NCI-H128 (cell line): ENCODE measurements around the gene ARHGEF10L.

Experiments used
- DNase-seq: peaks from one replicate; lab custom pipeline; 2025; ENCODE audit not compliant: unreplicated experiment; lab: John Stamatoyannopoulos, UW

Gene ARHGEF10L

DNA sequence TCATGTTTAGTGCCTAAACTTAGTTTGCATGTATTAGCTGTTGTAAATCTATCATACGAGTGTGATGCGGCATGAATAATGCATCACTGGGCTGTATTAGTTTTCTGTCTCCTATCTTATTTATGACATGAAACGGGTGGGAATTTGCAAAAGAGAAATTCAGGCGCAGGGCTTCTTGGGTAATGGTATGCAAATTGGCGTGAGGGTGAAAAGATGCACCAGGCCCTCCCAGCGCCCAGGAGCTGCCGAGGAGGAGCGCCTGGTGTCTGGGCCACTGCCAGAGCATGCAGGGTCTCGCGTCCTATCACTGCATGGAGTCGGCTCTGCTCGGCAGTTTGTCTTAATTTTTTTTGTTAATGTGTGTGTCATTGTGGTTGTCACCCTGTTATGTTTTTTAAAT, 132.7 kb downstream of the ARHGEF10L start:
- no peak for DNase-seq

DNA sequence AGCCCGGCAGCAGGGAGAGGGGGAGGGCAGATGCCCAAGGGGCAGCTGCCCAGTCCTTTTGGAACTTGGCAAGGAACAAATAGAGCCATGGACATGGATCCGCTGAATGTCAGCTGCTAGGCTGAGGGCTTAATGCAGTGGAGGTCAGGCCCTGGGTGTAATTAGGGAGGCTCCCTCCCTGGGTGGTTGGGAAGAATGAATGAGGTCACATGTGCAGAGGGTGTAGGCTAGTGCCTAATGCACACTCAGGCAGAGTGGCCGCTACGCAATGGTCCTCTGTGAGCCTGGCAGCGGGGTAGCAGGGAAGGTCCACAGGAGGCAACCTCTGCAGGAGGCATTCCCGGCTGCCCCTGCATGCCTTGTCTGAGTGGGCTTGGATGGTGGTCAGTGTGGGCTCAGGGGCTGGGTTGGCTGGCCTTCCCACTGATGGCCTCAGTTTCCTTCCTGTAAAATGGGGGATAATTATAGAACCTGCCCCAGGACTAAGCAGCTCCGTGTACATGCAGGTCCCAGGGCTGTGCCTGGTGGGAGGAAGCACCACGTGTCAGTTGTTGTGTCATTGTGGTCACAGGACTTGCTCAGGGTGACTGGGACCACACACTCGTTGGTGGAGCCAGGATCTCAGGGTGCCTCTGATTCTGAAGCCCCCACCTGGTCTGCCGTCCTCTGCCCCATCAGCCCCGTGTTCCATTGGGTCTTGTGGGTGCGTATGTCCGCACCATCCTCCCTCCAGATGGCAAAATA, 134.0 kb downstream of the ARHGEF10L start:
- no peak for DNase-seq

DNA sequence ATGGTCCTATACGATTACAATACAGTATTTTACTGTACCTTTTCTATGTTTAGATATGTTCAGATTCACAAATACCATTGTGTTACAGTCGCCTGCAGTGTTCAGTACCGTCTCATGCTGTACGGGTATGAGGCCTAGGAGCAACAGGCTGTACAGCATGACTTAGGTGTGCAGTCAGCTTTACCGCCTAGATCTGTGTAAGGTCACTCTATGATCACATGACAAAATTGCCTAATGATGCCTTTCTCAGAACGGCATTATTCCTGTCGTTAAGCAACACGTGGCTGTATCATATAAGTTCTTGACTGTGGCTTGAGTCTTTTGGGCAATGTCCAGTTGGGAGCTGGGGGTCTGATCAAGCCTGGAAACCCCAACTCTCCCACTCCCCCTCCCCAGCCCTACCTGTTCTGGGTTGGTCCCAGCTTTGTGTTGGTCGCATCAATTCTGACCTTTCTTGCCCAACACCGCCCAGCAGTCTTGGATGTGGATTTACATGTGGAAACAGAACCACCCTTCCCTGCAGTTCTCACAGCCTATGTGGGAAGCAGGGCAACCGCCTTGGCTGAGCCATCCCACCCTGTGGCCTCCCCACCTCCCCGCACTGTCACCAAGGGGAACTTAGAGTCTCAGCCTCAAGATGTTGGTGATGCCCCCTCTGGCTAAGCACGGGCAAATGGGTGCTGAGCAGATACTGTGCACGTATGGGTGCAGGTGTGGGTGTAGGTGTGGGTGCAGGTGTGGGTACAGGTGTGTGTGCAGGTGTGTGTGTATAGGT, 135.4 kb downstream of the ARHGEF10L start:
- no peak for DNase-seq

DNA sequence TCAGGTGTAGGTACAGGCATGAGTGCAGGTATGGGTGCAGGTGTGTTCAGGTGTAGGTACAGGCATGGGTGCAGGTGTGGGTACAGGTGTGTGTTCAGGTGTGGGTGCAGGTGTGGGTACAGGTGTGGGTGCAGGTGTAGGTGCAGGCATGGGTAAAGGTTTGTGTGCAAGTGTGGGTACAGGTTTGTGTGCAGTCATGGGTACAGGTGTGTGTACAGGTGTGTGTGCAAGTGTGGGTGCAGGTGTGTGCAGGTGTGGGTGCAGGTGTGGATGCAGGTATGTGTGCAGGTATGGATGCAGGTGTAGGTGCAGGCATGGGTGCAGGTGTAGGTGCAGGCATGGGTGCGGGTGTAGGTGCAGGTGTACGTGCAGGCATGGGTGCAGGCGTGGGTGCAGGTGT, 136.2 kb downstream of the ARHGEF10L start:
- no peak for DNase-seq

DNA sequence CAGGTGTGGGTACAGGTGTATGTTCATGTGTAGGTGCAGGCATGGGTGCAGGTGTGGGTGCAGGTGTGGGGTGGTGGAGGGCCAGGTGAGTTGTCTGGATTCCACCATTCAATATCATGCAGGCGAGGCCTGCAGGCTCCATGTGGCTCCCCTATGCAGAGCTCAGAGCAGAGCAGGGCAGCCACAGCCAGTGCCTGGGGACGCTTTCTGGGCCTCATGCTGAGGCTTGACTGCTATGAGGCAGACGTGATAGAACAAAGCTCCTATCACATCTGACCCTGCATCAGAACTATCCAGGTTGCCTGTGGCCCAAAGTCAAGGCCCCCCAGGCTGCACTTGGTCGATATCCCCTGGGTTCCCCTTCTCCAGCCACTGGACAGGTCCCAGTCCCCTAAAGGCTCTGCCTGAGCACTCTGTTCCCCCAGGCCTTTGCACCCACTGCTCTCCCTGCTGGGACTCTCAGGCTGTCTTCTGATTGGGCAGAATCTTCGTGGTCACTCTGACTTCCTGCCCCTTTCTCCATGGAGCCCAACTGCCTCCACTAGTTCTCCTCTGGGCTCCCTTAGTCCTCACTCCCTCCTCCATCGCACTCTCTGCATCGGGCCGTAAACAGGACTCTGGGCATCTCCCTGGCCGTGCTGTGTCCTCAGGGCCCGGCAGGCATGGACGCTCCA, 137.0 kb downstream of the ARHGEF10L start:
- no peak for DNase-seq

DNA sequence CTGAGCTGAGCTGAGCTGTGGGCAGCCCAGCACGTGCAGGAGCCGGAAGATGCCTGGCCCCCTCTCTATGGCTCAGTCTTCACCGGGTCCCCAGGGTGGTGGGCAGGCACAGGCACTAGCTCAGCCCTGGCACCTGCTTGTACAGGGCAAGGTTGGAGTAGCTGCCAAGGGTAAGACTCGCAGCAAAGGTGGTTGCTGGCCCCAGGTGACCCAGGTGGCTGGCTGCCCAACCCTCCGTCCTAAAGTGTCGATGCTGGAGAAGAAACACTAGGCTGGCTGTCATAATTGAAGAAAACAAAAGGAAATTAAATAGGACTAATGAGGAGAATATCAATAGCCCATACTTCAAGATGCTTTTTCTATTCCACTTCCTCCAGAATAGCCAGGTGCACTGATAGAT, 138.5 kb downstream of the ARHGEF10L start:
- DNase-seq: no peak

DNA sequence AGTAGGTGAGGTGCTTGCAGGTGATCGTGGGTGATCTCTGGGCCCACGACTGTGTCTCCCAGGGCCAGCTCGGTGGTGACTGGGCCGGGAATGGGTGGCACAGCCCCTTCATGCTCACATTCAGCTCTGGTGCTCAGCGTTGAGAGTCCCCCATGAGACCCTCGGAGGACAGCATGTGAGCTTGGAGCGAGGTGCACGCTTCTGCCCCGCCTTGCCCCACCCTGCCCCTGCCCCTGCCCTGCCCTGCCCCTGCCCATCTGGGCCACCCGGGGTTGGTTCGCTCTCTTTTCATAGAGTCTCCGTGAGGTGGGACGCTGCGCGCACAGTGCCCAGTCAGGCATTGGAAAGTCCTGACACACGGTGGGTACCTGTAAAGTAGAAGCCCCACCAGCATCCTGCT, 140.4 kb downstream of the ARHGEF10L start:
- DNase-seq: no peak

DNA sequence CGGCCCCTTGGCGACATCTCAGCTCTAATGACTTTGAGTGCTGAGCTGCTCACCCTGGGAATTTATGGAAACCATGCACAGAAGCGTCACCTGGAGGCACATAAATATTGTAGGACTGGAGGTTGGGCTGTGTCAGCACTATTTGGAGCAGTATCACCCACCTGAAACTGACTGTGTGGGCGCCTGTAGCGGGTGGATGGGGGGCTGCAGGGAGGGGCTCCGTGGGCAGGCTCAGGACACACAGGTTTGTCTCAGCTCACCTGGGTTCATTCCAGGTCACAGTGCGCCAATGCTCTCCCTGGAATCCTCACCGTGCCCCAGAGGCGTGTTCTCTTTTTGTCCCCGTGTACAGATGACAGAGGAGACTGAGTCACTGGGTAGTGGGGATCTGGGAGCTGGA, 140.8 kb downstream of the ARHGEF10L start:
- no peak for DNase-seq

DNA sequence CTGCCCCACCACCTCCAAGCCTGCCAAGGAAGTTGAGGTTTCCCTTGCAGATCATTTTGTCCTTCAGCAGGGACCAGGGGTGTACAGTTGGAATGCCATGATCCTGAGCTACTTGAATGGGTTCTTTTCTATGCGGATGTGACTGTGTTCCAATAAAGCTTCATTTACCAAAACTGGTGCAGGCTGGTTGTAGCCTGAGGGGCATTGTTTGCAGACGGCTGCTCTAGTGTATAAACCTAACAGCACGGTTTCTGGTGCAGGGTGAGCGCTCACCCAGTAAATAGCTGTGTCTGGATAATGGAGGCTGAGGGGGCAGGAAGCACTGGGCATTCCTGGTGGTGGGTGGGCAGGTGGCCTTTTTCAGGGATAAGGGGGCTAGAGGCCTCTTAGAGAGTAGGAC, 142.9 kb downstream of the ARHGEF10L start:
- DNase-seq: no peak

DNA sequence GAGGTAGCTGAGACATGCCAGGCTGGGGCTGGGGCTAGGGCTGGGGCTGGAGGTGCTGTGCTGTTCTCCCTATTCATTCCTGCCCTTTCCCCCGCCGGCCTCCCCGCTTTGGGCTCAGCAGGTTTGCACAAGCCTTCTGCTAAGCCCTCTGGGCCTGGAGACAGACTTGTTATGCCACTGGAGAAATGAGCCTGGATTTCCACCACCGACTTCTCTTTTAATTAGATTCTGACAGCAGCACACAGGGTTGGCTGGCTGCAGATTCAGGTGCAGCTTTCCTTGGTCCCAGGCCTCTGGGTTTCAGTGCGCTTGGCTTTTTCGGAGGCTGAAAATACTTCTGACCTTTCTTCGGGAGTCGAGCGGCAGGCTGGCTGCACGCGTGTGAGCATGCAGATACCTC, 144.1 kb downstream of the ARHGEF10L start:
- DNase-seq: no peak

DNA sequence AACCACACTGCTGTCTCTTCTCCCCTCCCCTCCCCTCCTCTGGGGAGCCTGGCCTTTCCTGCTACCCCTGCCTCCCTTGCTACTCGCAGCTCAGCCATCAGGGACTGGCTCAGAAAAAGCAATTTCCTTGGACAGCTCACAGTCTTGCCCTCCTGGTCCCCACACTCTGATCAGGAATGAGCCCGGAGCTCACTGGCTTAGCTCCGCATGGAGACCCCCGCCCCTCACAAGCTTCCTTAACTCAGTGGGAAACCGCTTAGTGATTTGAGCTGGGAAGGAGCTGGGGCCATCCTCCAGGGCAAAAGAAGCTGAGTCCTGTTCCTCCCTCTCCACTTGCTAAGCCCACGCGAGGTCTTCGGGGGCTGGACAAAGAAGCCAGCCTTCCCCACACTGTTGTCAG, 145.3 kb downstream of the ARHGEF10L start:
- no peak for DNase-seq

DNA sequence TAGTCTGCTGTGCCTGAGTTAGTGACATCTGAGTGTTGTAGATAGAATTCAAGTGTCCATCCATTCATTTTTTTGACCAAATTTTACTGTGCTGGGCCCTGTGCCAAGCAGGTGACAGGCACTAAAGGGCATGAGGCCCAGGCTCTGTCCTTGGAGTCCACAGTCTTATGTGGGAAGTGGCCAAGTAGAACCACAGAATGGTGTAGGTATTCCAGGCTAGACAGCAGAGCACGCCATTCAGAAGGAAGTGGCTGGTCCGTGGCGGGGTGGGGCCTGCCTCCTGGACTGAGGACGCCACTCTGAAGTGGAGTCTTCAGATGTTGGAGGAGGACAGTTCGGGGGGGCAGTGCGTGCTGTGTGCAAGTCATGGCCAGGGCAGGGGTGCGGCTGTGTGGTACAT, 146.8 kb downstream of the ARHGEF10L start:
- DNase-seq: no peak

DNA sequence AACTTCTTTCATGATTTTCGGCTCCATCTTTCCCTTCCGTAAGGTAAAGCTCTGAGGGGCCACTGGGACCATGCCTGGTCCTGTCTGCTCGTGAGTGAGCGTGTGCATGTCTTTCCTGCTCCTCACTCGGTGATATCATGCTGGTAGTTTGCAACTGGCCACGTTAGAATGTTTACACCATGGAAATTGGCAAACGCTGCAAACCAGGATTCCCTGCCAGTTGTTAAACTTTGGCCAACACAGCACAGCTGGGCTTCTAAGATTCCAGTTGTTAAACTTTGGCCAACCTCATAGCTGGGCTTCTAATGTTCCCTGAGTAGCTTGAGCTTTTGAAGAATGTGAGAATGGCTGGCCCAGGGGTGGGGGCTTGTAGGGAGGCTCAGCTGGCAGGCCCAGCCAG, 147.6 kb downstream of the ARHGEF10L start:
- DNase-seq: no peak

DNA sequence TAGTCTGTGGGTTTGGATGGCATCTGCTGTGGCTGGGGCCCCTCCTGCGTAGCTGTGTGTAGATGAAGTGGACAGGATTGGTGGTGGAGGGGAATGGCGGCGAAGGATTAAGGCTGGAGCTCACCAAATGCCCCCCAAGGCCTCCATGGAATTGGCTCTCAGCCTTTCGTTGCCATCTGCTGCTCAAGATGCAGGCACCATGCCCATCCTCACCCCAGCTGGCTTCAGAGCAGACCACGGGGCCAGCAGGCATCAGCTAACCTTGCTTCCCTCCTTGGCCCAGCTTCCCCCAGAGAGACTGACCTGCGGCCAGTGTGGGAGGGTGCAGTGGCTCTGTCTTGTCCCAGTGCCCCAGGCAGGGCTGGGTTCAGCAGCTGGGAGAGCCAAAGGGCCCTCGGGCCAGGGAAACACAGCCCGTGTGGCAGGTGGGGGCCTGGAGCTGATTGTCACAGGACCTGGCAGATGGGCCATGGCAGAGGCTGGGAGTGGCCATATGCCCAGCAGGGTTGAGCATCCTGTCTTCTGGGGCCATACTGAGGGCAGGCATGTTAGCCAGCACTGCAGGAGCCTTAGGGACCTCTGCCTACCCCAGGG, 148.8 kb downstream of the ARHGEF10L start:
- no peak for DNase-seq

DNA sequence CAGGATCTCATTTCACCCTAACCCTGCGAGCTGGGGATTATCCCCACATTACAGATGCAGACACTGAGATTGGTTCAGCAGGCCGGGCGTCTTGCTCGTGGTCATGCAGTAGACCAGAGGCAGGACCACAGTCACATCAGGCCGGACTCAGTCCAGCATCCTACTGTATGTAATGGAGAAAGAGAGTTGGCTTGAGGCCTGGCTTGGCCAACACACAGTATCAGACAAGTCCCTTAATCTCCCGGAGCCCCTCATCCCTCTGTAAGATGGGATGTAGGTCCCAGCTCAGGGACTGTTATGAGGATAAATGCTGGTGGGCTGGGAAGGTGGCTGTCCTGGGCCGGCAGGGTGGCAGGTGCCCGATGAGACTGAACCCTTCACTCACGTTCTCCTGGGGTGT, 149.5 kb downstream of the ARHGEF10L start:
- no peak for DNase-seq

DNA sequence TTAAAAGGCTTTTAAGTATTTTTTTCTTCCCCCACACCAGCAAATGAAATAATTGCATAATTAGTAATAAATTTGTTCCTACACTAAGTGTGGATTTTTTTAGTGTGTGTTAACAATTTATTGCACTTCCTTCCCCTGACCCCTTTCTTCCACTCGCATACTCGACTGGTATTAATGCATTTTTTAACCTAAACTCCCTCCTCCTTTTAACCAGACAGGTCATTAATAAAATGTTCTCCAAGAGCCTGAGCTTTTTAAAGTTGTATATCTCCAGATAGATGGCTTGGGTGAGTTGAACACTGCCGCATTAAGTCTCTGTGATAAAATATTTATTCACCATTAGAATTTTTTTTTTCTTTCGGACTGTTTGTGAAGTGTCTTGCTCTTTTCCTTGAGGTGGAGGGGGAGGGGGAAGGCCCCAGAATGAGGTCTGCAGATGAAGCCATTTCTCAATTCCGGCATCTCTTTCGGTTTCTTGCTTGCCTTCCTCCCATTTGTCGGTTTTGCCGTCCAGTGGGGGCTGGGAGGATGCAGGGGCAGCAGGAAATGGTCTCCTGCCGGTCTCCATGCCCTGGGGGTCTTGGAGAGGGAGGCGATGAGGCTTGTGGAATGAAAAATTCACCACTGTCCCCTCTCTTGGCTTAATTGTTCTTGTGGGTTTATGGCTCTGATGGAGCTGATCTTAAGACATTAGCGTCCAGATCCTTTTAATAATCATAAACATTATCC, 151.6 kb downstream of the ARHGEF10L start:
- no peak for DNase-seq

DNA sequence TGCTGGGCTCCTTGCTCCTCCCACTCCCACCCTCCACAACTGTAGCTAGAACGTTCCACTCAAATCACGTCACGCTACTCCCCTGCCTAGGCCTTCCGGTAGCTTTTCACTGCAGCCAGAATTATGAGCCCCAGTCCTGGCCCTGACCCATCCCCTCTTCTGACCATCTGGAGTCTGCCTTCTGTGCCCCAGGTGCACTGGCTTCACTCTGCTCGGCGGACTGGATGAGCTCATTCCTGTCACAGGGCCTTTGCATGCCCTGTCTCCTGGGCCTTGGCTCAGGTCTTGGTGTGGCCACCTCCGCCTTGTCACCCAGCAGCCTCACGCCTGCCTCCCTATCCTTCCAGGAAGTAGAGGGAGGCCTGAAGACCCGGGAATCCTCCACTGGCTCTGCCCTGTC, 153.1 kb downstream of the ARHGEF10L start:
- DNase-seq: no peak

DNA sequence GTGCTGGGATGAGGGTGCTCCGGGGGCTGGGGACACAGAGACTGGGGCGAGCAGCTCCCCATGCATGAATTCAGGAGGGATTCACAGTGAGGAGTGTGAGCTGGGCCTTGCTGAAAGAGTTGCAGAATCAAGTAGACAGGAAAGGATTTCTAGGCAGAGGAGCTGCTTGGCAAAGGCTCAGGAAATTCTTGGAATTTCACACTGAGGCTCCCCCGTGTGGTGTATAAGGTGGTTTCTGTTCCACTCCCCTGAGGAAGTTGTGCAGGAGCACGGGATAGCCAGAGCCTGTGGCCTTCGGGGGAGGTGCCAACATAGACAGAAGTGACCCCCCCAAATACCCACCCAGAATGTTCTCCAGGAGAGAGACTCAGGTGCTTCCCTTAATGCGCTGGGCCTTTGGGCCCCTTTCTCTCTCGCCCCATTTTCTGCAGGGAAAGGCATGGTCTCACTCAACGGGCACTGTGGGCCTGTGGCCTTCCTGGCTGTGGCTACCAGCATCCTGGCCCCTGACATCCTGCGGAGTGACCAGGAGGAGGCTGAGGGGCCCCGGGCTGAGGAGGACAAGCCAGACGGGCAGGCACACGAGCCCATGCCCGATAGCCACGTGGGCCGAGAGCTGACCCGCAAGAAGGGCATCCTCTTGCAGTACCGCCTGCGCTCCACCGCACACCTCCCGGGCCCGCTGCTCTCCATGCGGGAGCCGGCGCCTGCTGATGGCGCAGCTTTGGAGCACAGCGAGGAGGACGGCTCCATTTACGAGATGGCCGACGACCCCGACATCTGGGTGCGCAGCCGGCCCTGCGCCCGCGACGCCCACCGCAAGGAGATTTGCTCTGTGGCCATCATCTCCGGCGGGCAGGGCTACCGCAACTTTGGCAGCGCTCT, 157.2 kb downstream of the ARHGEF10L start:
- no peak for DNase-seq

DNA sequence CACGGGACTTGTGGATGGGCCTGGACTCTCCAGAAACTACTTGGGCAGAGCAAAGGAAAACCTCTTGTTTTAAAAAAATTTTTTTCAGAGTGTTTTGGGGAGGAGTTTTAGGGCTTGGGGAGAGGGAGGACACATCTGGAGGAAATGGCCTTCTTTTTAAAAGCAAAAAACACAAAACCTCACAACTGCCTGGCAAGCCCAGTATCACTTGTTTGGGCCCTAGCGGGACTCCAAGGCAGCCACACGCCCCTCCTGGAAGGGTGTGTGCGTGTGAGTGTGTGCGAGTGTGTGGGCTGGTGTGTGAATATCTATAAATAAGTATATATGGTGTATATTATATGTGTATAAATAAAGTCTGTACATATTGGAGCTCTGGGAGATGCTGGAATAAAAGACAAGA, 158.0 kb downstream of the ARHGEF10L start:
- no peak for DNase-seq

DNA sequence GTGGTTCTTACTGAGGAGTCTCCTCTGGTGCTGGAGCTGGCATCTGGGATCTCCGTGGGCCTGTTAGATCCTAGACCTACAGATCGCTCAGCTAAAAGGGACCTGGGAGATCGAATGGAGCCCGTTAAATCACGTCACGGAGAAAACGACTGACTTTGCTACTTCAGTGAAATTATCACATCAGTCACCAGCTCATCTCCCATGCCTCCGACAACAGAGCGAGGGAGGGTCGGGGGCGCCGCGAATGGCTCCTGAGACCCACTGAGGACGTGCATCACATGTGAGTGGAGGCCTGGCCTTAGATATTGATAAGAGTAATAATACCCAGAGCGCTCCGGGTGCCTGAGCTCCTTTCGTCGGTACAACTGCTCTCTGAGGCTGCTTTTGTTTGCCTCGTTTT, 160.1 kb downstream of the ARHGEF10L start:
- no peak for DNase-seq
